B cell (primary cell): ENCODE measurements around the gene PCDH9. TPM values are rescaled to one million over a fixed set of nuclear protein-coding genes. Genes with fewer than 3 reads are reported as not detected.
A peak's percentile ranks its signal among the peaks of the same experiment; 100 is the strongest.

Source experiments
- ATAC-seq: fragments of 200-7000 bp; cut with Tn5 transposase; one replicate; pipeline ENCODE4 v1.10.0; 2021; ENCODE audit warnings: low read depth, mild to moderate bottlenecking, moderate number of reproducible peaks, moderate library complexity
- CTCF ChIA-PET: fragments of 350-600 bp; sonication (Branson Sonifier 250); formaldehyde crosslinking; loops from one replicate; lab custom pipeline; 2021; ENCODE audit warnings: antibody characterized with exemption, inconsistent platforms; lab: Charles Lee
- POLR2A ChIA-PET: fragments of 350-600 bp; sonication (Branson Sonifier 250); formaldehyde crosslinking; loops from one replicate; lab custom pipeline; 2021; ENCODE audit warnings: antibody characterized with exemption; lab: Charles Lee
- DNase-seq: peaks from one replicate; pipeline ENCODE4 v3.0.0; 2013
- H2AFZ ChIP-seq: 2 replicates; pipeline ENCODE4 v1.6.1; 2012; ENCODE audit warnings: mild to moderate bottlenecking, low read depth, low read length; ENCODE audit not compliant: insufficient read depth, poor library complexity, severe bottlenecking
- H3K27ac ChIP-seq, 2 donors: 1 replicate in 1 of 2; 2 replicates in 1 of 2; pipeline ENCODE4 v1.5.1; 2012 to 2013; ENCODE audit warnings: low read length in 2 of 2, mild to moderate bottlenecking in 2 of 2, moderate library complexity in 1 of 2
- H3K27me3 ChIP-seq, 4 experiments: fragments of 200-600 bp in 1 of 4; sonication (generic) in 1 of 4; replicated peaks in 1 of 4; 1 replicate in 2 of 4; 2 replicates in 2 of 4; pipeline versions ENCODE4 v1.6.1 to v1.7.0; 2013 to 2016; ENCODE audit warnings: low read length in 3 of 4, mild to moderate bottlenecking in 2 of 4, mixed read lengths in 1 of 4, moderate library complexity in 1 of 4; ENCODE audit not compliant: insufficient read depth in 4 of 4, control insufficient read depth in 3 of 4; ENCODE audit errors: control extremely low read depth in 1 of 4
- H3K36me3 ChIP-seq, 2 experiments: replicated peaks in 1 of 2; 1 replicate in 1 of 2; 2 replicates in 1 of 2; pipeline versions ENCODE4 v1.6.1 to v1.7.1; 2013; ENCODE audit warnings: low read length in 1 of 2; ENCODE audit not compliant: insufficient read depth in 2 of 2, control insufficient read depth in 1 of 2; ENCODE audit errors: control extremely low read depth in 1 of 2, extremely low read depth in 1 of 2
- H3K4me1 ChIP-seq, 2 donors: fragments of 200-600 bp in 1 of 2; sonication (generic) in 1 of 2; 1 replicate in 1 of 2; 2 replicates in 1 of 2; pipeline versions ENCODE4 v1.5.1 to v1.6.1; 2013 to 2017; ENCODE audit warnings: low read length in 2 of 2; ENCODE audit not compliant: control insufficient read depth in 2 of 2, insufficient read depth in 2 of 2
- H3K4me2 ChIP-seq: replicated peaks from 2 replicates; pipeline ENCODE3; 2012; ENCODE audit warnings: mild to moderate bottlenecking, low read depth, low read length; ENCODE audit not compliant: poor library complexity, severe bottlenecking
- H3K4me3 ChIP-seq, 5 experiments: fragments of 200-600 bp in 1 of 5; sonication (generic) in 1 of 5; 1 replicate in 3 of 5; 2 replicates in 2 of 5; pipeline versions ENCODE4 v1.5.1 to v1.7.0; 2011 to 2016; ENCODE audit warnings: low read length in 4 of 5, mild to moderate bottlenecking in 4 of 5, low read depth in 2 of 5, control low read depth in 1 of 5, moderate library complexity in 1 of 5; ENCODE audit not compliant: insufficient read depth in 1 of 5; ENCODE audit errors: control extremely low read depth in 1 of 5, extremely low read depth in 1 of 5
- H3K79me2 ChIP-seq: fragments of 200-600 bp; sonication (generic); one replicate; pipeline ENCODE4 v1.6.0; 2016; ENCODE audit warnings: low read length; ENCODE audit not compliant: control insufficient read depth, insufficient read depth
- H3K9ac ChIP-seq: fragments of 200-600 bp; sonication (generic); 2 replicates; pipeline ENCODE4 v1.6.1; 2017; ENCODE audit warnings: mild to moderate bottlenecking, low read length, moderate library complexity
- H3K9me3 ChIP-seq, 3 donors: one replicate each; pipeline versions ENCODE4 v1.6.1 to v1.7.1; 2013; ENCODE audit warnings: low read length in 2 of 3; ENCODE audit not compliant: control insufficient read depth in 2 of 3, insufficient read depth in 1 of 3; ENCODE audit errors: control extremely low read depth in 1 of 3
- H4K20me1 ChIP-seq: 2 replicates; pipeline ENCODE4 v1.6.0; 2012; ENCODE audit warnings: mild to moderate bottlenecking, low read length; ENCODE audit not compliant: insufficient read depth, control insufficient read depth, poor library complexity, severe bottlenecking
- H3K27ac Mint-ChIP-seq: one replicate; pipeline ENCODE4 v1.8.0; 2021; ENCODE audit warnings: mixed read lengths
- H3K27me3 Mint-ChIP-seq: one replicate; pipeline ENCODE4 v1.8.0; 2021; ENCODE audit warnings: mixed read lengths
- H3K4me1 Mint-ChIP-seq: one replicate; pipeline ENCODE4 v1.8.0; 2021; ENCODE audit warnings: mixed read lengths
- H3K4me3 Mint-ChIP-seq: one replicate; pipeline ENCODE4 v1.8.0; 2021; ENCODE audit warnings: mixed read lengths
- H3K9me3 Mint-ChIP-seq: one replicate; pipeline ENCODE4 v1.8.0; 2022; ENCODE audit warnings: mixed read lengths; ENCODE audit not compliant: insufficient read depth
- EZH2 ChIP-seq: IDR thresholded peaks from 2 replicates; pipeline ENCODE4 v1.6.1; 2012; ENCODE audit warnings: borderline replicate concordance, low read depth, mild to moderate bottlenecking, moderate library complexity, low read length; ENCODE audit not compliant: insufficient read depth, poor library complexity, severe bottlenecking
- WGBS: methylation state at CpG from one replicate; pipeline ENCODE4 v1.1.5; 2013; ENCODE audit warnings: missing lambda C conversion rate; ENCODE audit not compliant: insufficient coverage; 5-methylcytosine and 5-hydroxymethylcytosine counted together
- intact Hi-C: fragments of 100-400 bp; cut with micrococcal nuclease; formaldehyde crosslinking; loops from one replicate; pipeline ENCODE4 v1.10.0; 2022
- polyA plus RNA-seq: library from polyadenylated mRNA; depleted of rRNA; stranded (reverse); fragments of >200 nt; gene quantifications from 2 replicates; pipeline ENCODE4 v1.2.3, GENCODE V29; 2012
- total RNA-seq, 2 donors: library from RNA; stranded (reverse); fragments of 120-200 nt in 1 of 2; gene quantifications; 1 replicate in 1 of 2; 2 replicates in 1 of 2; pipeline versions ENCODE4 v1.2.3 to v1.2.4, GENCODE V29; 2013 to 2022
- TF ChIP-seq, protein P1 (sequence below): fragments of 200-600 bp; IDR thresholded peaks from one replicate; pipeline ENCODE4 v1.8.0; 2022; ENCODE audit warnings: antibody characterized with exemption, mild to moderate bottlenecking

The PCDH9 gene
- total and polyA plus RNA-seq, 2 donors (not counting 1 experiment from before 2014, with no cell fraction given), result 13.1 to 21.8 TPM

DNA sequence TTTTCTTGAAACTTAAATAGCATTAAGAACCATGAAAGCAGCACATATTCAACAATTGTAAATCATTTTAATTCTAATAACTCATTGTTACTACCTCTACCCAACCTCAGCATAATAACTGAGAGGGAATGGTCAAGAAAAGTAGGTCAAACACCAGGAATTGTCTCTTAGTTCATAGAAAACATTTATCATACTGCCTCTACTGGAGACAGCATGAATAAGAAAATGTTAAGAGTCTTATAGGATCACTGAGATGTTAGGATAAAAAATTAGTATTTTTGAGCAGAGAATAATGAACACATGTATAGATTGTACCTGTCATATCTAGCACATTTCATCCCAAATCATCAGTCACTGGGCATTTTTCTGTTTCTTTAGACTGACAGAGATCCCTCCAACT, 515.3 kb downstream of the PCDH9 start:
- no peak overlapping the region for H3K27ac ChIP-seq
- Mint-ChIP-seq H3K4me1 (peaks cover 2% of the 10 kb centered on the region), H3K27ac (no peak overlapping the region), H3K9me3 (no peaks in the 10 kb centered on the region), H3K27me3 (no peaks in the 10 kb centered on the region), H3K4me3 (no peak overlapping the region)
- H3K9me3 ChIP-seq, result no peaks in the 10 kb centered on the region
- H3K9ac ChIP-seq, result no peak overlapping the region
- TF ChIP-seq, protein P1, sequence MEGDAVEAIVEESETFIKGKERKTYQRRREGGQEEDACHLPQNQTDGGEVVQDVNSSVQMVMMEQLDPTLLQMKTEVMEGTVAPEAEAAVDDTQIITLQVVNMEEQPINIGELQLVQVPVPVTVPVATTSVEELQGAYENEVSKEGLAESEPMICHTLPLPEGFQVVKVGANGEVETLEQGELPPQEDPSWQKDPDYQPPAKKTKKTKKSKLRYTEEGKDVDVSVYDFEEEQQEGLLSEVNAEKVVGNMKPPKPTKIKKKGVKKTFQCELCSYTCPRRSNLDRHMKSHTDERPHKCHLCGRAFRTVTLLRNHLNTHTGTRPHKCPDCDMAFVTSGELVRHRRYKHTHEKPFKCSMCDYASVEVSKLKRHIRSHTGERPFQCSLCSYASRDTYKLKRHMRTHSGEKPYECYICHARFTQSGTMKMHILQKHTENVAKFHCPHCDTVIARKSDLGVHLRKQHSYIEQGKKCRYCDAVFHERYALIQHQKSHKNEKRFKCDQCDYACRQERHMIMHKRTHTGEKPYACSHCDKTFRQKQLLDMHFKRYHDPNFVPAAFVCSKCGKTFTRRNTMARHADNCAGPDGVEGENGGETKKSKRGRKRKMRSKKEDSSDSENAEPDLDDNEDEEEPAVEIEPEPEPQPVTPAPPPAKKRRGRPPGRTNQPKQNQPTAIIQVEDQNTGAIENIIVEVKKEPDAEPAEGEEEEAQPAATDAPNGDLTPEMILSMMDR, result peak; percentile 8
- no peak for TF ChIP-seq EZH2
- no peak overlapping the region for H3K4me2 ChIP-seq
- H3K4me3 ChIP-seq, result no peak overlapping the region
- ATAC-seq (no peak), DNase-seq (no peak)
- intact Hi-C loops, result no loop called here
- no peaks in the 10 kb centered on the region for H3K36me3 ChIP-seq
- H3K27me3 ChIP-seq, result no peaks in the 10 kb centered on the region
- no peaks in the 10 kb centered on the region for H4K20me1 ChIP-seq
- no peaks in the 10 kb centered on the region for H3K4me1 ChIP-seq
- CTCF ChIA-PET, result no interaction called here
- H3K79me2 ChIP-seq, result no peaks in the 10 kb centered on the region
- POLR2A ChIA-PET, result no interaction called here
- H2AFZ ChIP-seq, result no peak overlapping the region

DNA sequence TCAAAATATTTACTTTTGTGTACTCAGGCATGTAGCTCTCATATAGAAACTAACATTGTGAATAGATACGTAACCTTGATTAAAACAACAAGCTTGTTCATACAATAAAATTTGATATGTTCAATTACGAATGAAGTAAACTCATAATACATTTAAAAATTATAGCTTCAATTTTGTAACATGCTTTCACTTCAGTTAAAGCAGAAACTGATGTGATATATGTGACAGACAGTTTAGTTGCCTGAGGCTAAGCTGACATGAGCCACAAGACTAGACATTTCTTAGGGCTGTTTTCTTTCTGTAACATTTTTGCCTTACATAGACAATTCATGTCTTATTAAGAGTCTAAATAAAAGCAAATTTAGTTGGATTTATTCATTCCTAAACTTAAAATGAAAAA, 526.0 kb downstream of the PCDH9 start:
- Mint-ChIP-seq H3K27ac (no peak overlapping the region), H3K4me1 (no peaks in the 10 kb centered on the region), H3K9me3 (no peaks in the 10 kb centered on the region), H3K4me3 (no peak overlapping the region), H3K27me3 (no peaks in the 10 kb centered on the region)
- TF ChIP-seq EZH2, result no peak
- TF ChIP-seq, protein P1, result no peak
- Histone ChIP-seq H3K79me2 (no peaks in the 10 kb centered on the region), H3K27me3 (no peaks in the 10 kb centered on the region), H3K4me3 (no peak overlapping the region), H2AFZ (no peak overlapping the region), H4K20me1 (no peaks in the 10 kb centered on the region), H3K9me3 (no peaks in the 10 kb centered on the region), H3K4me1 (no peaks in the 10 kb centered on the region), H3K9ac (no peak overlapping the region), H3K36me3 (no peaks in the 10 kb centered on the region), H3K27ac (no peak overlapping the region), H3K4me2 (no peak overlapping the region)
- POLR2A ChIA-PET, result no interaction called here
- ATAC-seq, result no peak
- DNase-seq, result no peak
- CTCF ChIA-PET, result no interaction called here
- no CpG with 5 or more reads among the region's 2 CpGs for whole genome bisulfite sequencing
- intact Hi-C loops, result no loop called here
